COLO829 (cell line): ENCODE results near the gene XRCC5.
"Not testable (repeated sequence)": the region's sequence is repeated elsewhere in the genome, so short reads cannot be mapped to it uniquely, and the experiment has no call there.

Experiments
- DNase-seq: peaks from one replicate; pipeline ENCODE4 v3.0.0; 2012; ENCODE audit warnings: low spot score

Gene XRCC5

GRCh38 chr2:216108967-216109921 lies at the start of gene XRCC5:
XRCC5 (plus strand) TSS chr2:216109348; CDS start chr2:216109437, 89 bp downstream.
- peak; percentile 94 for DNase-seq

GRCh38 chr2:216064014-216064630 lies 45.0 kb upstream of the XRCC5 start:
- no peak for DNase-seq

- DNase-seq = no peak
Measured at GRCh38 chr2:216064665-216065064, 44.5 kb upstream of the XRCC5 start.

GRCh38 chr2:216066230-216066629 lies 42.9 kb upstream of the XRCC5 start:
- DNase-seq = no peak

- DNase-seq = no peak
Measured at GRCh38 chr2:216069028-216069427, 40.1 kb upstream of the XRCC5 start.

- DNase-seq = no peak
Measured at GRCh38 chr2:216070195-216070594, 39.0 kb upstream of the XRCC5 start.

- DNase-seq = no peak
Measured at GRCh38 chr2:216071111-216071851, 37.9 kb upstream of the XRCC5 start.

- no peak for DNase-seq
Measured at GRCh38 chr2:216072473-216072872, 36.7 kb upstream of the XRCC5 start.

- DNase-seq = no peak
Measured at GRCh38 chr2:216073773-216074172, 35.4 kb upstream of the XRCC5 start.

- DNase-seq = no peak
Measured at GRCh38 chr2:216074380-216074779, 34.8 kb upstream of the XRCC5 start.

GRCh38 chr2:216074794-216075193 lies 34.4 kb upstream of the XRCC5 start:
- DNase-seq = peak; percentile 71

GRCh38 chr2:216075510-216076485 lies 33.4 kb upstream of the XRCC5 start:
- no peak for DNase-seq

- DNase-seq = no peak
Measured at GRCh38 chr2:216078776-216079175, 30.4 kb upstream of the XRCC5 start.

GRCh38 chr2:216080048-216080447 lies 29.1 kb upstream of the XRCC5 start:
- not testable (repeated sequence) for DNase-seq

- DNase-seq = no peak
Measured at GRCh38 chr2:216081012-216081411, 28.1 kb upstream of the XRCC5 start.

GRCh38 chr2:216081487-216082116 lies 27.5 kb upstream of the XRCC5 start, which contains the start of the genes PECR and TMEM169:
PECR (minus strand) TSS chr2:216081809; CDS start chr2:216081741, 68 bp downstream.
TMEM169 (plus strand) TSS chr2:216081919; CDS start chr2:216095964, 14,045 bp downstream.
- DNase-seq = peak; percentile 76

- DNase-seq = no peak
Measured at GRCh38 chr2:216082117-216082711, 26.9 kb upstream of the XRCC5 start.

GRCh38 chr2:216082805-216083204 lies 26.3 kb upstream of the XRCC5 start:
- no peak for DNase-seq

- peak; percentile 35 for DNase-seq
Measured at GRCh38 chr2:216083464-216084281, 25.5 kb upstream of the XRCC5 start.
